NK-92 (cell line): ENCODE measurements around the gene JAK3.

Source experiments
- DNase-seq: peaks from one replicate; lab custom pipeline; 2025; ENCODE audit not compliant: unreplicated experiment; lab: John Stamatoyannopoulos, UW

Gene JAK3

GRCh38 chr19:17841810-17842662 is 5.7 kb downstream of the JAK3 start:
- DNase-seq, result no peak

- DNase-seq, result no peak
Measured at GRCh38 chr19:17841371-17841809, 6.4 kb downstream of the JAK3 start.

GRCh38 chr19:17840019-17840418 is 7.8 kb downstream of the JAK3 start:
- no peak for DNase-seq

GRCh38 chr19:17837972-17838371 is 9.8 kb downstream of the JAK3 start:
- no peak for DNase-seq

GRCh38 chr19:17836530-17836929 is 11.3 kb downstream of the JAK3 start:
- no peak for DNase-seq

GRCh38 chr19:17835182-17836006 is 12.4 kb downstream of the JAK3 start:
- DNase-seq, result no peak

- no peak for DNase-seq
Measured at GRCh38 chr19:17834350-17835181, 13.2 kb downstream of the JAK3 start.

GRCh38 chr19:17832443-17833208 is 15.2 kb downstream of the JAK3 start:
- no peak for DNase-seq

- no peak for DNase-seq
Measured at GRCh38 chr19:17831419-17831888, 16.3 kb downstream of the JAK3 start.

- no peak for DNase-seq
Measured at GRCh38 chr19:17830567-17831418, 17.0 kb downstream of the JAK3 start.

- no peak for DNase-seq
Measured at GRCh38 chr19:17829855-17830566, 17.8 kb downstream of the JAK3 start.

GRCh38 chr19:17826508-17827056 is 21.2 kb downstream of the JAK3 start:
- no peak for DNase-seq

- DNase-seq, result no peak
Measured at GRCh38 chr19:17824339-17824738, 23.4 kb downstream of the JAK3 start.

GRCh38 chr19:17821190-17821589 is 26.6 kb downstream of the JAK3 start, which contains the start of gene INSL3:
TSS of gene INSL3 (minus strand) at chr19:17821519. CDS start at chr19:17821506, 13 bp downstream.
- DNase-seq, result no peak

GRCh38 chr19:17817668-17818363 is 30.0 kb downstream of the JAK3 start:
- no peak for DNase-seq

GRCh38 chr19:17812099-17812498 is 35.7 kb downstream of the JAK3 start:
- no peak for DNase-seq

- DNase-seq, result no peak
Measured at GRCh38 chr19:17811681-17812080, 36.1 kb downstream of the JAK3 start.

- no peak for DNase-seq
Measured at GRCh38 chr19:17811103-17811502, 36.7 kb downstream of the JAK3 start.
